ENCODE measurements around the gene XRCC4. TPM values are rescaled to one million over a fixed set of nuclear protein-coding genes. Genes with fewer than 3 reads are reported as not detected.

The XRCC4 gene
- total RNA-seq, 1 donor from 2014 or later: 15.5 TPM

- peaks cover 19% of the 10 kb centered on the region for H3K9me3 Mint-ChIP-seq (ENCODE audit: unreplicated experiment)
- H3K9me3 ChIP-seq (ENCODE audit: insufficient read depth, low read depth, low read length): no peaks in the 10 kb centered on the region
- no peaks in the 10 kb centered on the region for H4K20me1 ChIP-seq (ENCODE audit: insufficient read depth, low read length)
- no peak overlapping the region for H3K27ac Mint-ChIP-seq (ENCODE audit: unreplicated experiment)
- no peak overlapping the region for H3K4me3 ChIP-seq (ENCODE audit: insufficient read depth, low read depth, low read length)
- no peak for FAIRE-seq
- no peak overlapping the region for H3K9ac ChIP-seq (ENCODE audit: low read length)
- no peak for DNase-seq (ENCODE audit: low read depth)
- no peak for TF ChIP-seq EZH2 (IDR thresholded peaks at IDR 0.05; ENCODE audit: insufficient read depth, low read length)
- no peak for TF ChIP-seq CTCF (IDR thresholded peaks at IDR 0.05; ENCODE audit: insufficient read depth, low read depth, low read length)
- H2AFZ ChIP-seq (ENCODE audit: low read depth, low read length): no peak overlapping the region
- H3K4me2 ChIP-seq (ENCODE audit: low read length): no peak overlapping the region
- H3K27ac ChIP-seq (ENCODE audit: low read depth, low read length): no peak overlapping the region
- H3K27me3 Mint-ChIP-seq (ENCODE audit: low read depth, unreplicated experiment): no peaks in the 10 kb centered on the region
- peaks cover 1% of the 10 kb centered on the region for H3K4me1 Mint-ChIP-seq (ENCODE audit: low read depth, unreplicated experiment)
- no peaks in the 10 kb centered on the region for H3K27me3 ChIP-seq (ENCODE audit: insufficient read depth, low read length)
- no peaks in the 10 kb centered on the region for H3K36me3 ChIP-seq (ENCODE audit: insufficient read depth, low read length)
- peaks cover 1% of the 10 kb centered on the region for H3K4me1 ChIP-seq (ENCODE audit: insufficient read depth, low read length)
- H3K36me3 Mint-ChIP-seq (ENCODE audit: low read depth, unreplicated experiment): peaks cover 4% of the 10 kb centered on the region
- no peak overlapping the region for H3K4me3 Mint-ChIP-seq (ENCODE audit: unreplicated experiment)
- no peaks in the 10 kb centered on the region for H3K79me2 ChIP-seq (ENCODE audit: insufficient read depth, low read length)
These were observed 12.8 kb downstream of the XRCC4 start for GRCh38 chr5:83090169-83090568.

- DNase-seq (ENCODE audit: low read depth) (no peak), FAIRE-seq (no peak)
- H3K9ac ChIP-seq (ENCODE audit: low read length): no peak overlapping the region
- Mint-ChIP-seq H3K9me3 (ENCODE audit: unreplicated experiment) (peaks cover 21% of the 10 kb centered on the region), H3K36me3 (ENCODE audit: low read depth, unreplicated experiment) (peaks cover 4% of the 10 kb centered on the region), H3K27ac (ENCODE audit: unreplicated experiment) (no peak overlapping the region), H3K27me3 (ENCODE audit: low read depth, unreplicated experiment) (no peaks in the 10 kb centered on the region), H3K4me1 (ENCODE audit: low read depth, unreplicated experiment) (peaks cover 19% of the 10 kb centered on the region), H3K4me3 (ENCODE audit: unreplicated experiment) (no peak overlapping the region)
- peaks cover 23% of the 10 kb centered on the region for H3K4me1 ChIP-seq (ENCODE audit: insufficient read depth, low read length)
- no peak overlapping the region for H3K4me3 ChIP-seq (ENCODE audit: insufficient read depth, low read depth, low read length)
- no peaks in the 10 kb centered on the region for H3K27me3 ChIP-seq (ENCODE audit: insufficient read depth, low read length)
- TF ChIP-seq EZH2 (IDR thresholded peaks at IDR 0.05; ENCODE audit: insufficient read depth, low read length): no peak
- H3K27ac ChIP-seq (ENCODE audit: low read depth, low read length): no peak overlapping the region
- H4K20me1 ChIP-seq (ENCODE audit: insufficient read depth, low read length): no peaks in the 10 kb centered on the region
- no peak overlapping the region for H3K4me2 ChIP-seq (ENCODE audit: low read length)
- H2AFZ ChIP-seq (ENCODE audit: low read depth, low read length): no peak overlapping the region
- H3K79me2 ChIP-seq (ENCODE audit: insufficient read depth, low read length): no peaks in the 10 kb centered on the region
- H3K36me3 ChIP-seq (ENCODE audit: insufficient read depth, low read length): no peaks in the 10 kb centered on the region
- no peaks in the 10 kb centered on the region for H3K9me3 ChIP-seq (ENCODE audit: insufficient read depth, low read depth, low read length)
These were observed 15.3 kb downstream of the XRCC4 start for GRCh38 chr5:83092619-83093018.

GRCh38 chr5:83093692-83094091, 16.3 kb downstream of the XRCC4 start:
- no peak overlapping the region for H3K4me2 ChIP-seq (ENCODE audit: low read length)
- no peak overlapping the region for H3K27ac Mint-ChIP-seq (ENCODE audit: unreplicated experiment)
- H3K4me3 ChIP-seq (ENCODE audit: insufficient read depth, low read depth, low read length): no peak overlapping the region
- FAIRE-seq: no peak
- TF ChIP-seq CTCF (IDR thresholded peaks at IDR 0.05; ENCODE audit: insufficient read depth, low read depth, low read length) (no peak), EZH2 (IDR thresholded peaks at IDR 0.05; ENCODE audit: insufficient read depth, low read length) (no peak)
- H3K27me3 ChIP-seq (ENCODE audit: insufficient read depth, low read length): no peaks in the 10 kb centered on the region
- no peaks in the 10 kb centered on the region for H3K79me2 ChIP-seq (ENCODE audit: insufficient read depth, low read length)
- no peak overlapping the region for H3K4me3 Mint-ChIP-seq (ENCODE audit: unreplicated experiment)
- H3K9me3 Mint-ChIP-seq (ENCODE audit: unreplicated experiment): peaks cover 21% of the 10 kb centered on the region
- no peak overlapping the region for H3K9ac ChIP-seq (ENCODE audit: low read length)
- H3K9me3 ChIP-seq (ENCODE audit: insufficient read depth, low read depth, low read length): no peaks in the 10 kb centered on the region
- H3K36me3 ChIP-seq (ENCODE audit: insufficient read depth, low read length): no peaks in the 10 kb centered on the region
- H3K36me3 Mint-ChIP-seq (ENCODE audit: low read depth, unreplicated experiment): peaks cover 4% of the 10 kb centered on the region
- no peaks in the 10 kb centered on the region for H3K27me3 Mint-ChIP-seq (ENCODE audit: low read depth, unreplicated experiment)
- H3K4me1 Mint-ChIP-seq (ENCODE audit: low read depth, unreplicated experiment): peaks cover 24% of the 10 kb centered on the region
- H4K20me1 ChIP-seq (ENCODE audit: insufficient read depth, low read length): no peaks in the 10 kb centered on the region
- DNase-seq (ENCODE audit: low read depth): no peak
- H3K4me1 ChIP-seq (ENCODE audit: insufficient read depth, low read length): peaks cover 26% of the 10 kb centered on the region
- no peak overlapping the region for H3K27ac ChIP-seq (ENCODE audit: low read depth, low read length)
- no peak overlapping the region for H2AFZ ChIP-seq (ENCODE audit: low read depth, low read length)

Measured in astrocyte (in vitro differentiated cells and primary cell).